GM10248 (cell line): Measurements from ENCODE around the gene FMN2.

ENCODE experiments used
- CTCF ChIA-PET: fragments of 300-600 bp; sonication (Branson Sonifier 250); formaldehyde crosslinking; extraction: SDS; loops from one replicate; lab custom pipeline; 2021; ENCODE audit warnings: antibody characterized with exemption; lab: Yijun Ruan, JAX
- POLR2A ChIA-PET: fragments of 350-650 bp; sonication (Branson Sonifier 250); formaldehyde crosslinking; extraction: SDS; loops from one replicate; lab custom pipeline; 2020; ENCODE audit warnings: antibody characterized with exemption; lab: Yijun Ruan, JAX
- DNase-seq: peaks from one replicate; pipeline ENCODE4 v3.0.0; 2012; ENCODE audit errors: extremely low spot score
- CTCF ChIP-seq: IDR thresholded peaks from 2 replicates; pipeline ENCODE4 v1.5.1; 2012; ENCODE audit warnings: mild to moderate bottlenecking, low read depth; ENCODE audit errors: extremely low read depth, missing control alignments, control extremely low read depth

Gene FMN2

GRCh38 chr1:240219104-240219503, 127.4 kb downstream of the FMN2 start:
- TF ChIP-seq CTCF = no peak
- ChIA-PET POLR2A (no interaction called here), CTCF (interaction anchor here (0.8 kb wide), 1 partner anchor 19 kb away, joined by 3 read pairs; no protein-coding TSS in a partner anchor)
- DNase-seq = no peak

DNA sequence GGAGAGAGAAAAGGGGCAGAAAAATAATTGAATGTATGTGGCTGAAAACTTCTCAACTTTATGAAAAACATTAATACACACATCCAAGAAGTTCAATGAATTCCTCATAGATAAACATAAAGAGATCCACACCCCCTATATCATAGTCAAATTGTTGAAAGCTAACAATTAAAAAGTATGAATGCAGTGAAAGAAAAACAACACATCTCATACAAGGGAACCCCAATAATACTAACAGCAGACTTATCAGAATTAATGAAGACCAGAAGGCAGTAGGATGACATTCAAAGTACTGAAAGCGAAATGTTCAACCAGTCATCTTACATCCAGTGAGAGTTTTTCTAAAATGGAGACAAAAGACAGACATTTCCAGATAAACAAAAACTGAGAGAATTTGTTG, 134.4 kb downstream of the FMN2 start:
- DNase-seq = no peak
- CTCF ChIA-PET = no interaction called here
- TF ChIP-seq CTCF = no peak
- POLR2A ChIA-PET = no interaction called here

DNA sequence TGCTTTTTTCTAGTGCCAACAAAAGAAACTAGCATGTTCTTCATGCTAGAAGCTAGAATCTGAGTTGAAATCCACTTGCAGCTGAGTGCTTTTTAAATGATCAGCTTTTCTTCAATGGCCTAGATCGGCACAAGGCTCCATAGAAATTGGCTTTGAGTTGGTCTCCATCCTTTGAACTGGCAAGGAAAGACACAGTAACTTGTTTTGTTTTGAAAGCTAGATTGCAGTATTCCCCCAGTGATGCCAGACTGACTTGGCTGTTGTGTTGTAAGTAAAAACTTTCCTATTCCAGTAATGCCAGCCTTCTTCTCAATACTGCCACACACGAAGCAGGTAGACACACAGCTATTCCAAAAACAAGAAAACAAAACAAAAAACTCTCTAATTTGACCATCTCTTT, 139.1 kb downstream of the FMN2 start:
- CTCF ChIA-PET = interaction anchor here (1.2 to 1.3 kb wide), 2 partner anchors 31 to 81 kb away, joined by 3 read pairs; no protein-coding TSS in a partner anchor

DNA sequence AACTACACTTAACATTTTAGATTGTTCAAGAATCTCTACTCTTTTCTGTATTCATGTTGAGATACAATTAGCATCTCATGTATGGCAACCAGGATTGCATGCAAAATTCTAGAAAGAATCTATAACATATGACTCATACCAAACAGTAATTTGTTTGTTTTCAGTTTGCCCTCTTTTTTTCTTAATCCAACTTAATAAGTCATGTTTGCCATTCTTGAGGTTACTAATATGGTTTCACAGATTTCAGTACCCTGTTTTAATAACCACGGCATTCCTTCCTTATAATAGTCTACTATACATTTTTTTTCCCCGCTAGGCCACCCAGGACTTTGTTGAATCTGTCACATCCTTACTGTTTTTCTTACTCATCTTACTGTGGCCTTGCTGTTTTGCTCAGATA, 140.8 kb downstream of the FMN2 start:
- no peak for TF ChIP-seq CTCF
- no peak for DNase-seq
- CTCF ChIA-PET = no interaction called here
- POLR2A ChIA-PET = no interaction called here

More for the DNA sequence above, 139.1 kb downstream of the FMN2 start:
- TF ChIP-seq CTCF = no peak
- POLR2A ChIA-PET = no interaction called here
- DNase-seq = no peak

- no peak for DNase-seq
- ChIA-PET POLR2A (no interaction called here), CTCF (no interaction called here)
- no peak for TF ChIP-seq CTCF
Measured at GRCh38 chr1:240234485-240235210, 143.0 kb downstream of the FMN2 start.

GRCh38 chr1:240235521-240236288, 144.0 kb downstream of the FMN2 start:
- ChIA-PET POLR2A (no interaction called here), CTCF (no interaction called here)
- TF ChIP-seq CTCF = no peak
- no peak for DNase-seq
